IMR-90 (cell line): Measurements from ENCODE around the gene ETFDH. TPM values are rescaled to one million over a fixed set of nuclear protein-coding genes. Genes with fewer than 3 reads are reported as not detected.

ENCODE experiments used
- ATAC-seq: fragments of 200-7000 bp; cut with Tn5 transposase; 2 replicates; pipeline ENCODE4 v1.9.1; 2020; ENCODE audit warnings: low read depth, mild to moderate bottlenecking, moderate library complexity
- BruUV-seq: library from RNA; stranded (reverse); fragments of 400-500 nt; replicated peaks from 2 replicates; lab custom pipeline; 2021; lab: Mats Ljungman, UMichigan
- CTCF ChIA-PET: fragments of 300-600 bp; formaldehyde crosslinking; extraction: SDS; loops from one replicate; lab custom pipeline; 2021; ENCODE audit warnings: antibody characterized with exemption; lab: Yijun Ruan, JAX
- POLR2A ChIA-PET: fragments of 300-600 bp; sonication (Branson Sonifier 250); formaldehyde crosslinking; loops from one replicate; lab custom pipeline; 2022; ENCODE audit warnings: antibody characterized with exemption; ENCODE audit not compliant: unreplicated experiment; lab: Charles Lee
- DNase-seq: peaks from one replicate; pipeline ENCODE4 v3.0.0; 2013
- H2AFZ ChIP-seq: replicated peaks from 2 replicates; pipeline ENCODE3; 2013; ENCODE audit warnings: low read length, mild to moderate bottlenecking; ENCODE audit not compliant: poor library complexity
- H2AK5ac ChIP-seq: 2 replicates; pipeline ENCODE4 v1.6.1; 2013; ENCODE audit warnings: low read depth, low read length, inconsistent platforms
- H2AK9ac ChIP-seq: replicated peaks from 2 replicates; pipeline ENCODE3; 2013; ENCODE audit warnings: mild to moderate bottlenecking, low read depth, low read length, moderate library complexity; ENCODE audit not compliant: poor library complexity
- H2BK120ac ChIP-seq: 2 replicates; pipeline ENCODE4 v1.6.1; 2013; ENCODE audit warnings: low read depth, low read length, inconsistent platforms
- H2BK15ac ChIP-seq: 3 replicates; pipeline ENCODE4 v1.6.1; 2013; ENCODE audit warnings: low read depth, low read length, inconsistent platforms
- H2BK20ac ChIP-seq: 2 replicates; pipeline ENCODE4 v1.6.1; 2013; ENCODE audit warnings: low read depth, mild to moderate bottlenecking, inconsistent platforms, low read length, moderate library complexity
- H2BK5ac ChIP-seq: 2 replicates; pipeline ENCODE4 v1.6.1; 2013; ENCODE audit warnings: mild to moderate bottlenecking, low read depth, low read length, inconsistent platforms; ENCODE audit not compliant: poor library complexity, severe bottlenecking
- H3K14ac ChIP-seq: replicated peaks from 2 replicates; pipeline ENCODE4 v1.6.1; 2013; ENCODE audit warnings: low read depth, low read length, inconsistent platforms
- H3K18ac ChIP-seq: 2 replicates; pipeline ENCODE4 v1.6.1; 2013; ENCODE audit warnings: low read depth, low read length, control low read depth
- H3K23ac ChIP-seq: 2 replicates; pipeline ENCODE4 v1.6.1; 2013; ENCODE audit warnings: low read depth, low read length, inconsistent platforms
- H3K27ac ChIP-seq: 2 replicates; pipeline ENCODE4 v1.5.1; 2013; ENCODE audit warnings: mild to moderate bottlenecking, control low read depth, low read length; ENCODE audit not compliant: insufficient read depth
- H3K27me3 ChIP-seq: 2 replicates; pipeline ENCODE4 v1.6.1; 2013; ENCODE audit warnings: low read length; ENCODE audit not compliant: control insufficient read depth, insufficient read depth
- H3K36me3 ChIP-seq: 2 replicates; pipeline ENCODE4 v1.6.1; 2013; ENCODE audit warnings: low read length, mixed read lengths; ENCODE audit not compliant: control insufficient read depth, insufficient read depth
- H3K4ac ChIP-seq: 2 replicates; pipeline ENCODE4 v1.6.1; 2013; ENCODE audit warnings: low read depth, low read length, inconsistent platforms
- H3K4me1 ChIP-seq: 2 replicates; pipeline ENCODE4 v1.6.1; 2013; ENCODE audit warnings: low read length, mixed read lengths; ENCODE audit not compliant: control insufficient read depth, insufficient read depth
- H3K4me2 ChIP-seq: 2 replicates; pipeline ENCODE4 v1.6.1; 2013; ENCODE audit warnings: low read depth, mild to moderate bottlenecking, control low read depth, low read length, moderate library complexity
- H3K4me3 ChIP-seq: 2 replicates; pipeline ENCODE4 v1.5.1; 2013; ENCODE audit warnings: low read depth, mild to moderate bottlenecking, control low read depth, low read length, moderate library complexity; ENCODE audit not compliant: insufficient read depth
- H3K56ac ChIP-seq: 2 replicates; pipeline ENCODE4 v1.6.1; 2013; ENCODE audit warnings: low read length, inconsistent platforms; ENCODE audit not compliant: insufficient read depth; ENCODE audit errors: extremely low read depth
- H3K79me1 ChIP-seq, 2 experiments: 2 replicates each; pipeline ENCODE4 v1.6.1; 2013; ENCODE audit warnings: low read length in 2 of 2, inconsistent platforms in 1 of 2, low read depth in 1 of 2
- H3K9ac ChIP-seq: 2 replicates; pipeline ENCODE4 v1.6.1; 2013; ENCODE audit warnings: low read depth, low read length, control low read depth
- H3K9me1 ChIP-seq: 2 replicates; pipeline ENCODE4 v1.6.1; 2013; ENCODE audit warnings: low read length, inconsistent platforms; ENCODE audit not compliant: insufficient read depth
- H3K9me3 ChIP-seq: 2 replicates; pipeline ENCODE4 v1.6.1; 2013; ENCODE audit warnings: low read length; ENCODE audit not compliant: control insufficient read depth, insufficient read depth
- H4K20me1 ChIP-seq: 2 replicates; pipeline ENCODE4 v1.6.1; 2013; ENCODE audit warnings: low read length, inconsistent platforms; ENCODE audit not compliant: insufficient read depth
- H4K5ac ChIP-seq: 2 replicates; pipeline ENCODE4 v1.6.1; 2013; ENCODE audit warnings: mild to moderate bottlenecking, low read depth, low read length, control low read depth
- H4K8ac ChIP-seq, 2 experiments: 2 replicates each; pipeline ENCODE4 v1.6.1; 2013; ENCODE audit warnings: low read depth in 2 of 2, low read length in 2 of 2, control low read depth in 1 of 2, inconsistent platforms in 1 of 2
- H4K91ac ChIP-seq: 2 replicates; pipeline ENCODE4 v1.6.1; 2013; ENCODE audit warnings: low read depth, low read length, inconsistent platforms; ENCODE audit not compliant: insufficient read depth
- CHD1 ChIP-seq: IDR thresholded peaks from 2 replicates; pipeline ENCODE4 v1.6.1; 2012; ENCODE audit warnings: low read depth, low read length, improper control_type of control experiment
- CTCF ChIP-seq: conservative IDR thresholded peaks from 2 replicates; pipeline ENCODE4 v1.5.1; 2012; ENCODE audit warnings: mild to moderate bottlenecking, low read depth, low read length, improper control_type of control experiment
- ELK1 ChIP-seq: fragments of 150-350 bp; IDR thresholded peaks from 2 replicates; pipeline ENCODE4 v1.6.1; 2016; ENCODE audit warnings: low read depth, mild to moderate bottlenecking, low read length, moderate library complexity, borderline replicate concordance
- FOS ChIP-seq: fragments of 150-350 bp; IDR thresholded peaks from 2 replicates; pipeline ENCODE4 v1.6.1; 2016; ENCODE audit warnings: low read depth, low read length
- MAFK ChIP-seq: IDR thresholded peaks from 2 replicates; pipeline ENCODE4 v1.6.1; 2012; ENCODE audit warnings: low read depth, low read length, improper control_type of control experiment
- MAZ ChIP-seq: IDR thresholded peaks from 2 replicates; pipeline ENCODE4 v1.6.1; 2012; ENCODE audit warnings: low read depth, mild to moderate bottlenecking, low read length, improper control_type of control experiment, moderate library complexity, borderline replicate concordance
- NFE2L2 ChIP-seq: fragments of 150-350 bp; IDR thresholded peaks from 2 replicates; pipeline ENCODE4 v1.6.1; 2016; ENCODE audit warnings: low read depth, mild to moderate bottlenecking, low read length
- POLR2A ChIP-seq: IDR thresholded peaks from 2 replicates; pipeline ENCODE4 v1.6.1; 2012; ENCODE audit warnings: mild to moderate bottlenecking, low read depth, low read length
- RAD21 ChIP-seq: IDR thresholded peaks from 2 replicates; pipeline ENCODE4 v1.6.1; 2012; ENCODE audit warnings: low read length, improper control_type of control experiment
- RCOR1 ChIP-seq: IDR thresholded peaks from 2 replicates; pipeline ENCODE4 v1.6.1; 2012; ENCODE audit warnings: mild to moderate bottlenecking, low read length, improper control_type of control experiment; ENCODE audit not compliant: insufficient replicate concordance
- RFX5 ChIP-seq: IDR thresholded peaks from 2 replicates; pipeline ENCODE4 v1.8.0; 2012; ENCODE audit warnings: low read depth, mild to moderate bottlenecking, low read length, moderate library complexity
- USF2 ChIP-seq: fragments of 150-350 bp; IDR thresholded peaks from 2 replicates; pipeline ENCODE4 v1.6.1; 2017; ENCODE audit warnings: mild to moderate bottlenecking, antibody characterized with exemption, low read length, low read depth
- WGBS, 2 experiments: methylation state at CpG; one replicate each; pipeline versions ENCODE4 v1.1.5 to v1.1.7; 2013; ENCODE audit warnings: missing lambda C conversion rate in 2 of 2; ENCODE audit not compliant: insufficient read length in 1 of 2; ENCODE audit errors: extremely low coverage in 2 of 2; 5-methylcytosine and 5-hydroxymethylcytosine counted together
- dilution Hi-C: fragments of 300-500 bp; cut with HindIII; formaldehyde crosslinking; loops from one replicate; pipeline ENCODE4 v1.14.3; 2018; ENCODE audit warnings: low sequenced_read_pairs; ENCODE audit not compliant: unreplicated experiment
- in situ Hi-C: fragments of 300-500 bp; cut with MboI; formaldehyde crosslinking; loops from 3 replicates; pipeline ENCODE4 v1.14.3; 2019; ENCODE audit warnings: low sequenced_read_pairs, inconsistent platforms, mixed read lengths
- intact Hi-C: fragments of 100-400 bp; cut with micrococcal nuclease; formaldehyde crosslinking; loops from 2 replicates; pipeline ENCODE4 v1.10.0; 2022
- polyA plus RNA-seq, 3 experiments: library from polyadenylated mRNA; depleted of rRNA; stranded (reverse); fragments of >200 nt; gene quantifications; 2 replicates each; pipeline ENCODE4 v1.2.3, GENCODE V29; 2012; ENCODE audit warnings: low replicate concordance in 1 of 3
- total RNA-seq: library from RNA; depleted of rRNA; stranded (reverse); fragments of >200 nt; gene quantifications from 2 replicates; pipeline ENCODE4 v1.2.3, GENCODE V29; 2012

ETFDH gene
- total and polyA plus RNA-seq, 2 of the 4 experiments (the other 2 are of a cell fraction), result 14.0 to 19.1 TPM

GRCh38 chr4:158630893-158631292 lies 41.2 kb upstream of the ETFDH start:
- ATAC-seq, result no peak
- BruUV-seq, result no TSS peak

More at GRCh38 chr4:158630893-158631292, 41.2 kb upstream of the ETFDH start:
- Histone ChIP-seq H3K56ac (no peak overlapping the region), H3K4me3 (no peak overlapping the region), H3K9me3 (no peaks in the 10 kb centered on the region), H3K23ac (no peak overlapping the region), H2AFZ (no peak overlapping the region), H3K9ac (no peak overlapping the region), H3K14ac (no peak overlapping the region), H2AK9ac (no peak overlapping the region), H3K27ac (no peak overlapping the region), H3K4ac (no peak overlapping the region), H4K91ac (no peak overlapping the region), H3K36me3 (no peaks in the 10 kb centered on the region), H2BK120ac (no peak overlapping the region), H4K5ac (no peak overlapping the region), H4K8ac (no peak overlapping the region), H2BK15ac (no peak overlapping the region), H3K18ac (no peak overlapping the region), H3K4me2 (no peak overlapping the region), H3K4me1 (no peaks in the 10 kb centered on the region), H3K9me1 (no peaks in the 10 kb centered on the region), H2AK5ac (no peak overlapping the region), H3K27me3 (no peaks in the 10 kb centered on the region; the same call in 1 of the 2 replicates), H3K79me1 (no peaks in the 10 kb centered on the region), H4K20me1 (no peaks in the 10 kb centered on the region), H2BK20ac (no peak overlapping the region), H2BK5ac (no peak overlapping the region)
- intact Hi-C loops, result no loop called here
- in situ Hi-C loops, result loop anchor here (25.0 kb wide), 1 partner anchor 644 kb away; no protein-coding TSS in a partner anchor
- POLR2A ChIA-PET, result interaction anchor here (0.6 kb wide), 1 partner anchor 15 kb away, joined by 5 read pairs; no protein-coding TSS in a partner anchor
- WGBS, 2 experiments, result no CpG with 5 or more reads among the region's 1 CpG
- dilution Hi-C loops, result no loop called here
- CTCF ChIA-PET, result no interaction called here
- TF ChIP-seq NFE2L2 (no peak), USF2 (no peak), CTCF (no peak), CHD1 (no peak), FOS (no peak), ELK1 (no peak), RAD21 (no peak), RFX5 (no peak), RCOR1 (no peak), MAFK (no peak), POLR2A (no peak), MAZ (no peak)
- peak; percentile 59 for DNase-seq
